Fibroblast of lung (primary cell): Measurements from ENCODE around the gene SELENOI. TPM values are rescaled to one million over a fixed set of nuclear protein-coding genes. Genes with fewer than 3 reads are reported as not detected.

Experiments used
- DNase-seq, 2 donors: peaks; one replicate each; pipeline versions ENCODE4 v3.0.0 to v3.0.0-alpha.2; 2010; ENCODE audit warnings: low read depth in 2 of 2
- H2AFZ ChIP-seq: 2 replicates; pipeline ENCODE4 v1.5.1; 2012; ENCODE audit warnings: low read length, control low read depth, inconsistent platforms
- H3K27ac ChIP-seq: 2 replicates; pipeline ENCODE4 v1.5.1; 2011; ENCODE audit warnings: low read length, control low read depth; ENCODE audit not compliant: insufficient read depth
- H3K27me3 ChIP-seq: 2 replicates; pipeline ENCODE4 v1.5.1; 2011; ENCODE audit warnings: mild to moderate bottlenecking, low read length; ENCODE audit not compliant: control insufficient read depth, insufficient read depth
- H3K36me3 ChIP-seq: 2 replicates; pipeline ENCODE4 v1.5.1; 2011; ENCODE audit warnings: low read length; ENCODE audit not compliant: control insufficient read depth, insufficient read depth
- H3K4me1 ChIP-seq: 2 replicates; pipeline ENCODE4 v1.5.1; 2011; ENCODE audit warnings: low read length; ENCODE audit not compliant: control insufficient read depth, insufficient read depth; ENCODE audit errors: extremely low read depth
- H3K4me2 ChIP-seq: 2 replicates; pipeline ENCODE4 v1.5.1; 2011; ENCODE audit warnings: low read length, control low read depth; ENCODE audit not compliant: insufficient read depth; ENCODE audit errors: extremely low read depth
- H3K4me3 ChIP-seq, 4 experiments: fragments of 200-600 bp in 1 of 4; sonication (generic) in 1 of 4; replicated peaks in 1 of 4; 2 replicates each; pipeline ENCODE4 v1.5.1; 2011 to 2016; ENCODE audit warnings: low read length in 4 of 4, low read depth in 3 of 4, mild to moderate bottlenecking in 3 of 4, control low read depth in 2 of 4, inconsistent platforms in 1 of 4, mixed read lengths in 1 of 4; ENCODE audit not compliant: insufficient read depth in 1 of 4; ENCODE audit errors: control extremely low read depth in 1 of 4
- H3K79me2 ChIP-seq: 2 replicates; pipeline ENCODE4 v1.5.1; 2012; ENCODE audit warnings: mild to moderate bottlenecking, low read length, inconsistent platforms; ENCODE audit not compliant: control insufficient read depth, insufficient read depth
- H3K9ac ChIP-seq: 2 replicates; pipeline ENCODE4 v1.5.1; 2011; ENCODE audit warnings: mild to moderate bottlenecking, low read length, control low read depth; ENCODE audit not compliant: insufficient read depth
- H3K9me3 ChIP-seq: 2 replicates; pipeline ENCODE4 v1.5.1; 2012; ENCODE audit warnings: low read depth, low read length; ENCODE audit not compliant: control insufficient read depth, insufficient read depth
- H4K20me1 ChIP-seq: 2 replicates; pipeline ENCODE4 v1.5.1; 2011; ENCODE audit warnings: low read length; ENCODE audit not compliant: control insufficient read depth, insufficient read depth; ENCODE audit errors: extremely low read depth
- CTCF ChIP-seq, 2 donors: IDR thresholded peaks in 1 of 2; conservative IDR thresholded peaks in 1 of 2; 1 replicate in 1 of 2; 2 replicates in 1 of 2; pipeline ENCODE4 v1.5.1; 2011 to 2012; ENCODE audit warnings: low read length in 2 of 2, control low read depth in 1 of 2, inconsistent platforms in 1 of 2, low read depth in 1 of 2, mild to moderate bottlenecking in 1 of 2
- EZH2 ChIP-seq: IDR thresholded peaks from 2 replicates; pipeline ENCODE4 v1.5.1; 2012; ENCODE audit warnings: low read length, control low read depth, mild to moderate bottlenecking; ENCODE audit errors: missing control alignments
- polyA plus RNA-seq, 2 donors: library from polyadenylated mRNA; depleted of rRNA in 1 of 2; stranded (reverse) in 1 of 2; unstranded in 1 of 2; fragments of >200 nt; gene quantifications; 2 replicates each; pipeline ENCODE4 v1.2.1, GENCODE V29; 2011 to 2012; ENCODE audit warnings: missing spikeins in 1 of 2
- total RNA-seq: library from RNA; depleted of rRNA; stranded (reverse); fragments of >200 nt; gene quantifications from 2 replicates; pipeline ENCODE4 v1.2.1, GENCODE V29; 2014

SELENOI gene
- total and polyA plus RNA-seq, 2 donors (not counting 1 experiment from before 2014, with no cell fraction given): 11.9 to 18.8 TPM

DNA sequence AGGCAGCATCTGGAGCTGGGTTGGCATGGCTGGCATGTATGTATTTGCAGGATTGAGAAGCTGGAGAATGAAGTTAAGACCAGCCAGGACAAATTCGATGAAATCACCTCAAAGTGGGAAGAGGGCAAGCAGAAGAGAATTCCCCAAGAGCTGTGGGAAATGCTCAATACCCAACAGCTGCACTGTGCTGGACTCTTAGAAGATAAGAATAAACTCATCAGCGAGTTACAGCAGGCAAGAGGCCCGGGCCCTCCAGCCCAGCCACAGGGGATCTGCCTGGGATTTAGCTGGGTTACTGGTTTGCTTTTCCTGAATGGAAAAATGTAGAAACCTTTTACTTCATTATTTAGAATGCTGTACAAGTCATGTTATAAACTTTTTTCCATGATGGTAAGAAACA lies 78.3 kb downstream of the SELENOI start:
- H3K4me2 ChIP-seq: no peak overlapping the region
- peaks cover 2% of the 10 kb centered on the region for H3K27me3 ChIP-seq
- no peaks in the 10 kb centered on the region for H3K79me2 ChIP-seq
- no peak for DNase-seq
- no peaks in the 10 kb centered on the region for H3K9me3 ChIP-seq
- no peak overlapping the region for H3K27ac ChIP-seq
- H3K9ac ChIP-seq: no peak overlapping the region
- H3K4me1 ChIP-seq: no peaks in the 10 kb centered on the region
- H2AFZ ChIP-seq: no peak overlapping the region
- no peaks in the 10 kb centered on the region for H3K36me3 ChIP-seq
- TF ChIP-seq EZH2 (no peak), CTCF (conservative IDR thresholded peaks at IDR 0.05 in 1 of 2, IDR thresholded peaks at IDR 0.05 in 1 of 2; ENCODE audit: low read depth in 1 of 2, low read length in 2 of 2) (no peak)
- no peaks in the 10 kb centered on the region for H4K20me1 ChIP-seq
- no peak overlapping the region for H3K4me3 ChIP-seq

- no peaks in the 10 kb centered on the region for H4K20me1 ChIP-seq
- H3K4me1 ChIP-seq: no peaks in the 10 kb centered on the region
- no peak overlapping the region for H2AFZ ChIP-seq
- H3K4me2 ChIP-seq: no peak overlapping the region
- no peak overlapping the region for H3K9ac ChIP-seq
- no peak for DNase-seq
- H3K79me2 ChIP-seq: no peaks in the 10 kb centered on the region
- TF ChIP-seq EZH2 (no peak), CTCF (conservative IDR thresholded peaks at IDR 0.05 in 1 of 2, IDR thresholded peaks at IDR 0.05 in 1 of 2; ENCODE audit: low read depth in 1 of 2, low read length in 2 of 2) (no peak)
- peaks cover 2% of the 10 kb centered on the region for H3K27me3 ChIP-seq
- H3K36me3 ChIP-seq: no peaks in the 10 kb centered on the region
- H3K4me3 ChIP-seq: no peak overlapping the region
- no peak overlapping the region for H3K27ac ChIP-seq
- no peaks in the 10 kb centered on the region for H3K9me3 ChIP-seq
Measured at GRCh38 chr2:26428846-26429245, 82.9 kb downstream of the SELENOI start.

DNA sequence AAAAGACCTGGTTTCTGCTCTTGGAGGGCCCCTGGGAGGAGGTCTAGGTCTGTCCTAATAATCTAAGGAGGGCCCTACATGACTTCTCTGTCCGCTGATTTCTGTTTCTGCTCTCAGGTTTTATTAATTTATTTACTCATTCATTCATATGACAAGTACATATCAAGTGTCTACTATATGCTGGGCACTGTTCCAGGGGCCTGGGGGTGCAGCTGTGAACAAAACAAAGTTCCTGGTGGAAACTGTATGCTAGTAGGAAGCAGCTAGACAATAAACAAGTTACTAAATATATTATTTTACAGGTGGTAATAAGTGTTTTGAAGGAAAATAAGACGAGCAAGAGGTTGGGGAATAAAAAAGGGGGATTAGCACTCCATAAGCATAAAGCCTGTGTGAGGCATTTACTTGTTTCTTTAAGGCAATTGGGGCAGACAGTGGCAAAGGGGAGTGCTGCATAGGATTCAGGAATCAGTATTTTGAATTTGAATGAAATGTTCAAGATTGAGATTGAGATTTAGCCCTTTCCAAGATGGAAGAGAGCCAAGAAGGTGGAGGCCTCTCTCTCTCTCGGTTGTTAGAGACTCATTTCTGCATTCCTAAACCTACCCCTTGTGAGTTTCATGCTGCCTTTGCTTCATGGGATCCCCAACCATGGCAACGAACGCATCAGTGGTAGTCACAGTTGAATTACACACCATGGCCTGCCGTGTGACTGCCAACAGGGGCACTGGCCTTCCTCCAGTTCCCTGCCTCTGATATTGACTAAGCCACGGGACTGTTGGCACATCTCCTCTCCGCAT lies 84.0 kb downstream of the SELENOI start:
- no peaks in the 10 kb centered on the region for H3K9me3 ChIP-seq
- no peak overlapping the region for H2AFZ ChIP-seq
- H3K27ac ChIP-seq: no peak overlapping the region
- H4K20me1 ChIP-seq: no peaks in the 10 kb centered on the region
- H3K79me2 ChIP-seq: no peaks in the 10 kb centered on the region
- no peak overlapping the region for H3K4me2 ChIP-seq
- H3K4me3 ChIP-seq: no peak overlapping the region
- no peaks in the 10 kb centered on the region for H3K36me3 ChIP-seq
- peaks cover 2% of the 10 kb centered on the region for H3K27me3 ChIP-seq
- no peak overlapping the region for H3K9ac ChIP-seq
- TF ChIP-seq CTCF (conservative IDR thresholded peaks at IDR 0.05 in 1 of 2, IDR thresholded peaks at IDR 0.05 in 1 of 2; ENCODE audit: low read depth in 1 of 2, low read length in 2 of 2) (no peak), EZH2 (no peak)
- no peaks in the 10 kb centered on the region for H3K4me1 ChIP-seq
- DNase-seq: peak in 1 of 2 donors; percentile 16
